Colonic mucosa (tissue), 4 donors: ENCODE results near the gene TBX4. TPM values are rescaled to one million over a fixed set of nuclear protein-coding genes. Genes with fewer than 3 reads are reported as not detected.
"Not testable (repeated sequence)": the region's sequence is repeated elsewhere in the genome, so short reads cannot be mapped to it uniquely, and the experiment has no call there.

Source experiments
- DNase-seq: peaks from one replicate; pipeline ENCODE4 v3.0.0-alpha.2; 2020
- H3K27ac ChIP-seq: fragments of 200-600 bp; one replicate; pipeline ENCODE4 v1.8.0; 2021
- H3K27me3 ChIP-seq: fragments of 200-600 bp; one replicate; pipeline ENCODE4 v1.8.0; 2021
- H3K36me3 ChIP-seq: fragments of 200-600 bp; one replicate; pipeline ENCODE4 v1.8.0; 2021
- H3K4me1 ChIP-seq: fragments of 200-600 bp; one replicate; pipeline ENCODE4 v1.8.0; 2021; ENCODE audit warnings: mild to moderate bottlenecking
- H3K4me3 ChIP-seq: fragments of 200-600 bp; one replicate; pipeline ENCODE4 v1.8.0; 2021
- H3K9ac ChIP-seq, 2 donors: one replicate each; pipeline ENCODE4 v1.7.0; 2013; ENCODE audit warnings: control low read depth in 2 of 2, low read depth in 2 of 2, low read length in 2 of 2
- H3K9me3 ChIP-seq: fragments of 200-600 bp; one replicate; pipeline ENCODE4 v1.8.0; 2021
- CTCF ChIP-seq: fragments of 200-600 bp; IDR thresholded peaks from one replicate; pipeline ENCODE4 v1.8.0; 2022; ENCODE audit warnings: antibody characterized with exemption, mild to moderate bottlenecking
- intact Hi-C: fragments of 100-400 bp; cut with DNase I; formaldehyde crosslinking; loops from one replicate; pipeline ENCODE4 v1.14.1; 2022
- total RNA-seq, 2 donors: library from RNA; stranded (reverse); fragmentation: NEBNext Ultra II Directional in 1 of 2; extraction: Animal tissue kit (Norgen Biotek cat#: 25700) in 1 of 2; gene quantifications; one replicate each; pipeline ENCODE4 v1.2.1, GENCODE V29; 2021
- donor health status: healthy.
- donor health status: DM: no; HTN: no; CAD: no.
- donor health status: DM: no; HTN: no; CAD: no.

Gene TBX4
- total RNA-seq, 2 donors from 2014 or later: not detected

- H3K4me3 ChIP-seq: no peak overlapping the region
- no peaks in the 10 kb centered on the region for H3K4me1 ChIP-seq
- no peaks in the 10 kb centered on the region for H3K9me3 ChIP-seq
- no peak overlapping the region for H3K27ac ChIP-seq
- H3K36me3 ChIP-seq: no peaks in the 10 kb centered on the region
- H3K27me3 ChIP-seq: peaks cover under 1% of the 10 kb centered on the region
- DNase-seq: no peak
- intact Hi-C loops: no loop called here
- H3K9ac ChIP-seq: no peak overlapping the region
- TF ChIP-seq CTCF: no peak
These were observed 7.4 kb upstream of the TBX4 start for GRCh38 chr17:61444831-61445230.

GRCh38 chr17:61447358-61447757, 4.9 kb upstream of the TBX4 start:
- no peak for DNase-seq
- TF ChIP-seq CTCF: no peak
- Histone ChIP-seq H3K27ac (no peak overlapping the region), H3K4me1 (no peaks in the 10 kb centered on the region), H3K36me3 (no peaks in the 10 kb centered on the region), H3K4me3 (no peak overlapping the region), H3K9ac (no peak overlapping the region), H3K27me3 (peaks cover 25% of the 10 kb centered on the region), H3K9me3 (no peaks in the 10 kb centered on the region)
- intact Hi-C loops: no loop called here

- H3K4me1 ChIP-seq: no peaks in the 10 kb centered on the region
- no peak overlapping the region for H3K4me3 ChIP-seq
- DNase-seq: no peak
- no peak for TF ChIP-seq CTCF
- no peaks in the 10 kb centered on the region for H3K9me3 ChIP-seq
- no peaks in the 10 kb centered on the region for H3K36me3 ChIP-seq
- peaks cover 31% of the 10 kb centered on the region for H3K27me3 ChIP-seq
- H3K27ac ChIP-seq: no peak overlapping the region
- intact Hi-C loops: no loop called here
- H3K9ac ChIP-seq: no peak overlapping the region
These were observed 4.2 kb upstream of the TBX4 start for GRCh38 chr17:61448042-61448441.

- H3K36me3 ChIP-seq, H3K27ac ChIP-seq, intact Hi-C loops, H3K9me3 ChIP-seq, H3K4me1 ChIP-seq, DNase-seq, H3K4me3 ChIP-seq, H3K9ac ChIP-seq: not testable (repeated sequence)
- peaks cover 39% of the 10 kb centered on the region for H3K27me3 ChIP-seq
These were observed 3.1 kb upstream of the TBX4 start for GRCh38 chr17:61449140-61449539.

- no peaks in the 10 kb centered on the region for H3K36me3 ChIP-seq
- no peak overlapping the region for H3K4me3 ChIP-seq
- no peak for DNase-seq
- H3K27ac ChIP-seq: no peak overlapping the region
- peaks cover 9% of the 10 kb centered on the region for H3K4me1 ChIP-seq
- no peak for TF ChIP-seq CTCF
- H3K9me3 ChIP-seq: no peaks in the 10 kb centered on the region
- no peak overlapping the region for H3K9ac ChIP-seq
- H3K27me3 ChIP-seq: peaks cover 47% of the 10 kb centered on the region
- intact Hi-C loops: no loop called here
These were observed 2.2 kb upstream of the TBX4 start for GRCh38 chr17:61449707-61450640.
